Transverse colon (tissue), 3 donors: ENCODE results near the gene PPP1R9A.

Experiments
- POLR2A ChIP-seq: fragments of 450-650 bp; IDR thresholded peaks from one replicate; pipeline ENCODE4 v1.6.1; 2016; ENCODE audit warnings: antibody characterized with exemption, mild to moderate bottlenecking, moderate library complexity
- POLR2AphosphoS5 ChIP-seq, 3 donors: sonication (generic); formaldehyde crosslinking; IDR thresholded peaks; one replicate each; pipeline ENCODE4 v1.6.1; 2016; ENCODE audit warnings: antibody characterized with exemption in 3 of 3

DNA sequence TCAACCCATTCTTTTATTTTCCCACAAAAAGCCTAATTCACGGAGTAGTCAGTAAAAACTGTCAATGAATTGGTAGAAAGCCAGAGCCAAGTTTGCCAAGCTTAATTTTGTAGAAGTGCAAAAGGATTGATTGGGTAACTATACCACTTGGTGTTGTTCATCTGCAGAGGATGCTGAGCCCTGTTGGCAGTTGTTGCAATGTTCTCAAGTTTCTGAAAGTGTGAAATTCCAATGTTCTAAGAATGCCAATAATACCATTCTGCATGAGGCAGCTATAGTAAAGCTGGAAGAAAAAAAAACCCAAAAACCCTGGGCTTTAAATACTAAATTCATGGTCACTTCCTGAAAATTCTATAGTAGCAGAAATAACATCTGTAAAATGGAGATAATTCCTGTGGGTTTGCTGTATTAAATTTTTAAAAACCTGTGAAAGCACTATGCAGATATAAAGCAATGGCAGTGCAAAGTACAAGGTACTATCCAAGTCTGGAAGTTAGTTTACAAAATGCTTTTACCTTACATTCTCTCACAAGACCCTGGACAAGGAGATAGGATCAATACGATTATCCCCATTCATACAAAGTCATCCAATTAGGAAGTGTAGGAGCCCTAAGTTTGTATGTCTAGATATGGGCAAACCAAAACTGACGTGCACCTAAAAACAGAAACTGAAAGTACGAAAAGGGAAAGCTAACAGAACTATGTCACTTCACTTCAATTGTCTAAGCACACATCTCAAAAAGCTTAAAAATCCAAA lies 423.0 kb downstream of the PPP1R9A start:
- no peak for TF ChIP-seq POLR2AphosphoS5 (IDR thresholded peaks at IDR 0.05)
- no peak for TF ChIP-seq POLR2A
